HCT116 (cell line): Measurements from ENCODE around the gene TAX1BP1. TPM values are rescaled to one million over a fixed set of nuclear protein-coding genes. Genes with fewer than 3 reads are reported as not detected.

ENCODE experiments used
- ATAC-seq: fragments of 200-7000 bp; cut with Tn5 transposase; 2 replicates; pipeline ENCODE4 v1.9.1; 2020; ENCODE audit warnings: mild to moderate bottlenecking, moderate library complexity
- BruUV-seq: library from RNA; stranded (reverse); fragments of 400-500 nt; replicated peaks from 2 replicates; lab custom pipeline; 2021; lab: Mats Ljungman, UMichigan
- CTCF ChIA-PET: fragments of 300-600 bp; sonication (Branson Sonifier 250); formaldehyde crosslinking; loops from one replicate; lab custom pipeline; 2021; ENCODE audit warnings: antibody characterized with exemption; lab: Charles Lee
- POLR2A ChIA-PET: fragments of 300-600, 350-600 bp; sonication (Branson Sonifier 250); formaldehyde crosslinking; loops from one replicate; lab custom pipeline; 2021; ENCODE audit warnings: antibody characterized with exemption; lab: Charles Lee
- RAD21 ChIA-PET, 2 experiments: fragments of 300-600 bp; sonication (Branson Sonifier 250); formaldehyde crosslinking; loops; one replicate each; lab custom pipeline; 2023; ENCODE audit warnings: low total read pairs in 2 of 2; ENCODE audit not compliant: uncharacterized antibody in 2 of 2, unreplicated experiment in 2 of 2, low non-redundant PET in 1 of 2; lab: Charles Lee
- DNase-seq: peaks from one replicate; pipeline ENCODE4 v3.0.0-alpha.2; 2010; ENCODE audit warnings: low read depth, low spot score
- H2AFZ ChIP-seq: fragments of 200-600 bp; shearing (Covaris generic), sonication (generic); 2 replicates; pipeline ENCODE4 v1.6.1; 2017; ENCODE audit warnings: low read depth, mixed run types, mixed read lengths, antibody characterized with exemption, low read length; ENCODE audit not compliant: poor library complexity, severe bottlenecking
- H3K27ac ChIP-seq: 2 replicates; pipeline ENCODE4 v1.5.1; 2012; ENCODE audit warnings: low read depth, low read length
- H3K27me3 ChIP-seq: fragments of 200-600 bp; sonication (generic); 2 replicates; pipeline ENCODE4 v1.6.1; 2016; ENCODE audit warnings: mixed run types, low read length, mixed read lengths; ENCODE audit not compliant: insufficient read depth
- H3K36me3 ChIP-seq, 2 experiments: fragments of 200-500 bp in 1 of 2; fragments of 200-600 bp in 1 of 2; sonication (Bioruptor generic) in 1 of 2; sonication (generic) in 1 of 2; 2 replicates each; pipeline versions ENCODE4 v1.5.1 to v1.6.1; 2014 to 2016; ENCODE audit warnings: low read length in 2 of 2, inconsistent platforms in 1 of 2, mixed read lengths in 1 of 2, mixed run types in 1 of 2; ENCODE audit not compliant: insufficient read depth in 2 of 2, control insufficient read depth in 1 of 2
- H3K4me1 ChIP-seq, 2 experiments: fragments of 200-600 bp in 1 of 2; sonication (generic) in 1 of 2; 2 replicates each; pipeline versions ENCODE4 v1.5.1 to v1.6.1; 2012 to 2017; ENCODE audit warnings: low read length in 2 of 2, inconsistent platforms in 1 of 2, mild to moderate bottlenecking in 1 of 2, mixed read lengths in 1 of 2, mixed run types in 1 of 2, moderate library complexity in 1 of 2; ENCODE audit not compliant: insufficient read depth in 2 of 2, control insufficient read depth in 1 of 2
- H3K4me2 ChIP-seq: fragments of 200-600 bp; sonication (generic); 2 replicates; pipeline ENCODE4 v1.6.1; 2017; ENCODE audit warnings: mixed run types, low read length, mixed read lengths
- H3K4me3 ChIP-seq, 2 experiments: fragments of 200-600 bp in 1 of 2; sonication (generic) in 1 of 2; replicated peaks in 1 of 2; 2 replicates each; pipeline ENCODE4 v1.5.1; 2011 to 2016; ENCODE audit warnings: low read length in 2 of 2, control low read depth in 1 of 2, low read depth in 1 of 2, mild to moderate bottlenecking in 1 of 2, mixed read lengths in 1 of 2, mixed run types in 1 of 2
- H3K79me2 ChIP-seq: fragments of 200-600 bp; sonication (generic); 2 replicates; pipeline ENCODE4 v1.6.1; 2017; ENCODE audit warnings: mild to moderate bottlenecking, mixed run types, low read length, moderate library complexity, mixed read lengths; ENCODE audit not compliant: insufficient read depth
- H3K9ac ChIP-seq: fragments of 200-600 bp; sonication (generic); 2 replicates; pipeline ENCODE4 v1.6.1; 2016; ENCODE audit warnings: low read length, mixed read lengths
- H3K9me2 ChIP-seq: fragments of 200-600 bp; sonication (generic), shearing (Covaris generic); 2 replicates; pipeline ENCODE4 v1.6.1; 2017; ENCODE audit warnings: mixed run types, mild to moderate bottlenecking, moderate library complexity; ENCODE audit not compliant: insufficient read depth
- H3K9me3 ChIP-seq, 2 experiments: fragments of 200-500 bp in 1 of 2; fragments of 200-600 bp in 1 of 2; sonication (Bioruptor generic) in 1 of 2; sonication (generic) in 1 of 2; 2 replicates each; pipeline ENCODE4 v1.6.1; 2014 to 2017; ENCODE audit warnings: low read length in 2 of 2, mixed read lengths in 2 of 2, inconsistent platforms in 1 of 2, low read depth in 1 of 2, mild to moderate bottlenecking in 1 of 2, mixed run types in 1 of 2, moderate library complexity in 1 of 2; ENCODE audit not compliant: control insufficient read depth in 1 of 2, insufficient read depth in 1 of 2
- H4K20me1 ChIP-seq: fragments of 200-600 bp; sonication (generic), shearing (Covaris generic); 2 replicates; pipeline ENCODE4 v1.6.1; 2017; ENCODE audit warnings: mixed run types, mild to moderate bottlenecking, moderate library complexity; ENCODE audit not compliant: insufficient read depth
- CEBPB ChIP-seq: IDR thresholded peaks from 2 replicates; pipeline ENCODE4 v1.6.1; 2012; ENCODE audit warnings: low read depth
- EGR1 ChIP-seq: IDR thresholded peaks from 2 replicates; pipeline ENCODE4 v1.6.1; 2012; ENCODE audit warnings: low read depth
- EZH2phosphoT487 ChIP-seq: fragments of 200-600 bp; IDR thresholded peaks from 2 replicates; pipeline ENCODE4 v1.6.1; 2018; ENCODE audit warnings: antibody characterized with exemption, borderline replicate concordance
- FOSL1 ChIP-seq: IDR thresholded peaks from 2 replicates; pipeline ENCODE4 v1.6.1; 2012; ENCODE audit warnings: low read depth
- POLR2AphosphoS5 ChIP-seq: IDR thresholded peaks from 2 replicates; pipeline ENCODE4 v1.6.1; 2011; ENCODE audit warnings: mild to moderate bottlenecking, low read depth, low read length, moderate library complexity
- RAD21 ChIP-seq: IDR thresholded peaks from 2 replicates; pipeline ENCODE4 v1.6.1; 2012; ENCODE audit warnings: low read depth, mild to moderate bottlenecking
- SIN3A ChIP-seq: IDR thresholded peaks from 2 replicates; pipeline ENCODE4 v1.6.1; 2012; ENCODE audit warnings: low read depth
- ZFX ChIP-seq: fragments of 450-650 bp; IDR thresholded peaks from 2 replicates; pipeline ENCODE4 v1.6.1; 2017
- ZNF274 ChIP-seq: fragments of 200-500 bp; sonication (Bioruptor generic); IDR thresholded peaks from 2 replicates; pipeline ENCODE4 v1.6.1; 2014; ENCODE audit warnings: mild to moderate bottlenecking, low read depth, low read length, inconsistent platforms
- intact Hi-C: fragments of 100-400 bp; cut with micrococcal nuclease; formaldehyde crosslinking; loops from 2 replicates; pipeline ENCODE4 v1.10.0; 2022
- total RNA-seq: library from RNA; stranded (reverse); gene quantifications from one replicate; pipeline ENCODE4 v1.2.1, GENCODE V29; 2021; ENCODE audit not compliant: unreplicated experiment
- TF ChIP-seq, protein P1 (sequence below), 3 experiments: fragments of 200-600 bp in 1 of 3; sonication (generic) in 1 of 3; IDR thresholded peaks in 2 of 3; conservative IDR thresholded peaks in 1 of 3; 2 replicates each; pipeline ENCODE4 v1.5.1; 2012 to 2017; ENCODE audit warnings: low read depth in 2 of 3, low read length in 2 of 3, antibody characterized with exemption in 1 of 3, borderline replicate concordance in 1 of 3, control low read depth in 1 of 3, mild to moderate bottlenecking in 1 of 3, mixed read lengths in 1 of 3, mixed run types in 1 of 3, moderate library complexity in 1 of 3; ENCODE audit not compliant: insufficient read depth in 1 of 3

Gene TAX1BP1
- total RNA-seq, 1 experiment from 2014 or later = 68.1 TPM

DNA sequence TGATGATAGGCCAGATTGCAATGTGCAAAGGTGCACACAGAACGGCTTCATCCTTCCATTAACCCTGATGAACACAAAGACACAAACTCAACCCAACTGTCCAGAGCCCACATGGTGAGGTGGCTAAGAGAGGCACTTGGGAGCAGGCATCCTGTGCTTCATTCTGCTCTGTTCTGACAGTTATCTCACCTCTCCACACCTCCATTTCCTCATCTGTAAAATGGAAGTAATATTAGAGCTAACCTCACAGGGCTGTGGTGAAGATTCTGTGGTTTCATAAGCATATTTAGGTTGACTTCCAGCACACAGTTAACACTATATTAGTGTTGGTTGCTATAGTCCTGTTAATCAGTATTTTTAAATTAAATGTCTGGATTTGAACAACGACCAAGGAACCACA, 126.3 kb downstream of the TAX1BP1 start:
- no peaks in the 10 kb centered on the region for H3K27me3 ChIP-seq
- ChIA-PET POLR2A (no interaction called here), RAD21 (no interaction called here), CTCF (no interaction called here)
- H3K36me3 ChIP-seq = no peaks in the 10 kb centered on the region
- no peak for DNase-seq
- H3K4me2 ChIP-seq = no peak overlapping the region
- H3K9me2 ChIP-seq = no peaks in the 10 kb centered on the region
- no peaks in the 10 kb centered on the region for H3K79me2 ChIP-seq
- no peak for ATAC-seq
- no peak overlapping the region for H3K27ac ChIP-seq
- TF ChIP-seq CEBPB (no peak), POLR2AphosphoS5 (no peak), EZH2phosphoT487 (no peak), ZNF274 (no peak), FOSL1 (no peak), EGR1 (no peak), ZFX (no peak), RAD21 (no peak), SIN3A (no peak)
- TF ChIP-seq, protein P1, sequence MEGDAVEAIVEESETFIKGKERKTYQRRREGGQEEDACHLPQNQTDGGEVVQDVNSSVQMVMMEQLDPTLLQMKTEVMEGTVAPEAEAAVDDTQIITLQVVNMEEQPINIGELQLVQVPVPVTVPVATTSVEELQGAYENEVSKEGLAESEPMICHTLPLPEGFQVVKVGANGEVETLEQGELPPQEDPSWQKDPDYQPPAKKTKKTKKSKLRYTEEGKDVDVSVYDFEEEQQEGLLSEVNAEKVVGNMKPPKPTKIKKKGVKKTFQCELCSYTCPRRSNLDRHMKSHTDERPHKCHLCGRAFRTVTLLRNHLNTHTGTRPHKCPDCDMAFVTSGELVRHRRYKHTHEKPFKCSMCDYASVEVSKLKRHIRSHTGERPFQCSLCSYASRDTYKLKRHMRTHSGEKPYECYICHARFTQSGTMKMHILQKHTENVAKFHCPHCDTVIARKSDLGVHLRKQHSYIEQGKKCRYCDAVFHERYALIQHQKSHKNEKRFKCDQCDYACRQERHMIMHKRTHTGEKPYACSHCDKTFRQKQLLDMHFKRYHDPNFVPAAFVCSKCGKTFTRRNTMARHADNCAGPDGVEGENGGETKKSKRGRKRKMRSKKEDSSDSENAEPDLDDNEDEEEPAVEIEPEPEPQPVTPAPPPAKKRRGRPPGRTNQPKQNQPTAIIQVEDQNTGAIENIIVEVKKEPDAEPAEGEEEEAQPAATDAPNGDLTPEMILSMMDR (IDR thresholded peaks at IDR 0.05 in 2 of 3, conservative IDR thresholded peaks at IDR 0.05 in 1 of 3; ENCODE audit: borderline replicate concordance in 1 of 3, insufficient read depth in 1 of 3, low read depth in 2 of 3, low read length in 2 of 3) = no peak
- H3K4me3 ChIP-seq = no peak overlapping the region
- no peaks in the 10 kb centered on the region for H3K9me3 ChIP-seq
- H4K20me1 ChIP-seq = no peaks in the 10 kb centered on the region
- intact Hi-C loops = no loop called here
- BruUV-seq = no TSS peak
- H3K4me1 ChIP-seq = no peaks in the 10 kb centered on the region
- H2AFZ ChIP-seq = no peak overlapping the region
- no peak overlapping the region for H3K9ac ChIP-seq
